HepG2 (cell line): ENCODE data around the gene CNTROB. TPM values are rescaled to one million over a fixed set of nuclear protein-coding genes. Genes with fewer than 3 reads are reported as not detected.

ENCODE experiments used
- ATAC-seq: fragments of 200-7000 bp; cut with Tn5 transposase; 3 replicates; pipeline ENCODE4 v1.9.1; 2020; ENCODE audit warnings: mild to moderate bottlenecking, moderate library complexity
- BruUV-seq: library from RNA; stranded (reverse); fragments of 400-500 nt; replicated peaks from 2 replicates; lab custom pipeline; 2021; lab: Mats Ljungman, UMichigan
- CTCF ChIA-PET: fragments of 300-600 bp; formaldehyde crosslinking; extraction: SDS; loops from one replicate; lab custom pipeline; 2021; ENCODE audit warnings: low total read pairs, inconsistent platforms, low intra/inter-chr PET ratio; lab: Yijun Ruan, JAX
- POLR2A ChIA-PET: fragments of 350-600 bp; sonication (Branson Sonifier 250); formaldehyde crosslinking; loops from one replicate; lab custom pipeline; 2020; ENCODE audit warnings: antibody characterized with exemption, inconsistent platforms; lab: Yijun Ruan, JAX
- DNase-seq: peaks from one replicate; pipeline ENCODE4 v3.0.0-alpha.2; 2015; ENCODE audit warnings: low spot score
- FAIRE-seq: peaks from 3 replicates; lab custom pipeline; 2011; peaks lifted over from hg19 to GRCh38; lab: Jason Lieb, UNC
- H2AFZ ChIP-seq: one replicate; pipeline ENCODE4 v1.6.1; 2011; ENCODE audit warnings: low read length, inconsistent platforms
- H3K27ac ChIP-seq: fragments of 300-600 bp; 3 replicates; pipeline ENCODE4 v1.8.0; 2011; ENCODE audit warnings: mixed run types, mild to moderate bottlenecking, mixed read lengths, low read length, inconsistent platforms; ENCODE audit not compliant: insufficient read depth; ENCODE audit errors: extremely low read length
- H3K27me3 ChIP-seq, 2 experiments: fragments of 200-600 bp in 1 of 2; 2 replicates in 1 of 2; 3 replicates in 1 of 2; pipeline versions ENCODE4 v1.6.0 to v1.8.0; 2011; ENCODE audit warnings: low read length in 2 of 2, mild to moderate bottlenecking in 2 of 2, moderate library complexity in 2 of 2, inconsistent platforms in 1 of 2; ENCODE audit not compliant: insufficient read depth in 2 of 2, control insufficient read depth in 1 of 2
- H3K36me3 ChIP-seq, 2 experiments: fragments of 200-600 bp in 1 of 2; replicated peaks in 1 of 2; 2 replicates in 1 of 2; 3 replicates in 1 of 2; pipeline versions ENCODE4 v1.5.1 to v1.8.0; 2011; ENCODE audit warnings: low read length in 2 of 2, inconsistent platforms in 1 of 2; ENCODE audit not compliant: insufficient read depth in 2 of 2, control insufficient read depth in 1 of 2
- H3K4me1 ChIP-seq: 2 replicates; pipeline ENCODE4 v1.5.1; 2012; ENCODE audit warnings: low read length, inconsistent platforms; ENCODE audit not compliant: insufficient read depth
- H3K4me2 ChIP-seq: 2 replicates; pipeline ENCODE4 v1.6.0; 2011; ENCODE audit warnings: low read depth, low read length, inconsistent platforms
- H3K4me3 ChIP-seq, 3 experiments: fragments of 200-600 bp in 1 of 3; sonication (generic), shearing (Covaris generic) in 1 of 3; replicated peaks in 1 of 3; 2 replicates each; pipeline ENCODE4 v1.5.1; 2011 to 2016; ENCODE audit warnings: low read length in 3 of 3, inconsistent platforms in 2 of 3, low read depth in 2 of 3, mild to moderate bottlenecking in 2 of 3, control low read depth in 1 of 3, mixed read lengths in 1 of 3; ENCODE audit not compliant: insufficient read depth in 1 of 3
- H3K79me2 ChIP-seq: one replicate; pipeline ENCODE4 v1.6.1; 2011; ENCODE audit warnings: low read length, inconsistent platforms; ENCODE audit not compliant: insufficient read depth
- H3K9ac ChIP-seq: 2 replicates; pipeline ENCODE4 v1.6.0; 2011; ENCODE audit warnings: mild to moderate bottlenecking, low read depth, low read length, inconsistent platforms; ENCODE audit not compliant: insufficient read depth
- H3K9me3 ChIP-seq: 2 replicates; pipeline ENCODE4 v1.5.1; 2012; ENCODE audit warnings: mild to moderate bottlenecking, low read length
- H4K20me1 ChIP-seq: 2 replicates; pipeline ENCODE4 v1.6.0; 2011; ENCODE audit warnings: inconsistent platforms, mild to moderate bottlenecking, low read length, moderate library complexity; ENCODE audit not compliant: insufficient read depth
- ASH2L ChIP-seq: fragments of 300-600, 200-600 bp; sonication (generic); IDR thresholded peaks from 2 replicates; pipeline ENCODE4 v1.7.0; 2017; ENCODE audit warnings: low read depth, mild to moderate bottlenecking, moderate library complexity, mixed read lengths, low read length; ENCODE audit not compliant: insufficient read length
- ELF1 ChIP-seq: sonication (generic); formaldehyde crosslinking; IDR thresholded peaks from 2 replicates; pipeline ENCODE4 v1.4.0; 2020; ENCODE audit warnings: missing genetic modification reagents
- KDM5A ChIP-seq: fragments of 200-600 bp; sonication (generic); IDR thresholded peaks from 2 replicates; pipeline ENCODE4 v1.7.0; 2018; ENCODE audit warnings: antibody characterized with exemption, mild to moderate bottlenecking, low read length, borderline replicate concordance
- POGZ ChIP-seq: sonication (generic); formaldehyde crosslinking; IDR thresholded peaks from 2 replicates; pipeline ENCODE4 v1.4.0; 2020; ENCODE audit warnings: mild to moderate bottlenecking, missing genetic modification reagents
- SKI ChIP-seq: fragments of 450-650 bp; IDR thresholded peaks from one replicate; pipeline ENCODE4 v1.6.1; 2018; ENCODE audit warnings: mild to moderate bottlenecking; ENCODE audit not compliant: partially characterized antibody
- SMARCC2 ChIP-seq: fragments of 450-650 bp; IDR thresholded peaks from 2 replicates; pipeline ENCODE4 v1.6.1; 2017; ENCODE audit warnings: antibody characterized with exemption, mild to moderate bottlenecking
- SRY ChIP-seq: sonication (generic); formaldehyde crosslinking; IDR thresholded peaks from 2 replicates; pipeline ENCODE4 v1.8.0; 2022; ENCODE audit warnings: mild to moderate bottlenecking, missing genetic modification reagents
- YEATS2 ChIP-seq: sonication (generic); formaldehyde crosslinking; IDR thresholded peaks from 2 replicates; pipeline ENCODE4 v1.4.0; 2020; ENCODE audit warnings: missing genetic modification reagents, borderline replicate concordance
- ZBTB14 ChIP-seq: sonication (generic); formaldehyde crosslinking; IDR thresholded peaks from 2 replicates; pipeline ENCODE4 v1.4.0; 2020; ENCODE audit warnings: missing genetic modification reagents
- ZC3H13 ChIP-seq: sonication (generic); formaldehyde crosslinking; IDR thresholded peaks from 2 replicates; pipeline ENCODE4 v1.8.1; 2023; ENCODE audit warnings: mild to moderate bottlenecking, missing genetic modification reagents, moderate library complexity
- ZMYM3 ChIP-seq: sonication (generic); formaldehyde crosslinking; IDR thresholded peaks from 2 replicates; pipeline ENCODE4 v1.5.1; 2020; ENCODE audit warnings: mild to moderate bottlenecking, missing genetic modification reagents
- ZNF205 ChIP-seq: IDR thresholded peaks from 2 replicates; pipeline ENCODE4 v1.6.1; 2018; ENCODE audit warnings: missing biosample characterization, missing genetic modification reagents
- ZNF589 ChIP-seq: sonication (generic); formaldehyde crosslinking; conservative IDR thresholded peaks from 2 replicates; pipeline ENCODE4 v1.8.0; 2022; ENCODE audit warnings: mild to moderate bottlenecking, moderate library complexity, missing genetic modification reagents
- ZSCAN12 ChIP-seq: sonication (generic); formaldehyde crosslinking; IDR thresholded peaks from 2 replicates; pipeline ENCODE4 v1.9.0; 2021; ENCODE audit warnings: mild to moderate bottlenecking, missing genetic modification reagents
- WGBS: methylation state at CpG from one replicate; pipeline ENCODE4 v1.1.6; 2017; ENCODE audit warnings: low lambda C conversion rate; 5-methylcytosine and 5-hydroxymethylcytosine counted together
- in situ Hi-C: cut with HindIII; loops from 2 replicates; pipeline ENCODE4 v1.10.0; 2017; ENCODE audit warnings: low pct_unique_long_range_greater_than_20kb; ENCODE audit not compliant: extremely low pct_ligation_motif_present
- intact Hi-C: fragments of 100-400 bp; cut with micrococcal nuclease; formaldehyde crosslinking; loops from one replicate; pipeline ENCODE4 v1.10.0; 2022; ENCODE audit not compliant: unreplicated experiment
- polyA plus RNA-seq, 8 experiments: library from polyadenylated mRNA; depleted of rRNA in 3 of 8; stranded (reverse) in 7 of 8; unstranded in 1 of 8; fragments of >200 nt; fragmentation: Illumina TruSeq in 4 of 8; extraction: Trizol in 4 of 8; gene quantifications; 2 replicates each; pipeline versions ENCODE4 v1.2.1 to v1.2.3, GENCODE V29; 2011 to 2016; ENCODE audit warnings: low read depth in 4 of 8, missing spikeins in 1 of 8, mixed read lengths in 1 of 8; ENCODE audit not compliant: insufficient read depth in 1 of 8
- total RNA-seq, 5 experiments: library from RNA; depleted of rRNA; stranded (reverse); fragments of >200 nt; fragmentation: Illumina TruSeq; extraction: Trizol; gene quantifications; 2 replicates each; pipeline ENCODE4 v1.2.3, GENCODE V29; 2016; ENCODE audit warnings: low read depth in 1 of 5
- TF ChIP-seq, protein P1 (sequence below): sonication (generic); formaldehyde crosslinking; IDR thresholded peaks from 2 replicates; pipeline ENCODE4 v1.8.1; 2022; ENCODE audit warnings: mild to moderate bottlenecking, missing genetic modification reagents
- TF ChIP-seq, protein P2 (sequence below): sonication (generic); formaldehyde crosslinking; IDR thresholded peaks from 2 replicates; pipeline ENCODE4 v1.4.0; 2020; ENCODE audit warnings: missing genetic modification reagents

The CNTROB gene
- total and polyA plus RNA-seq, 2 of the 13 experiments (the other 11 are each of a cell fraction or from before 2014, with no cell fraction given): 21.2 to 24.1 TPM

GRCh38 chr17:7988750-7989178 lies 56.8 kb downstream of the CNTROB start (continued):
- TF ChIP-seq YEATS2 (CRISPR knock-in tag) (no peak), ELF1 (CRISPR knock-in tag) (no peak), SRY (CRISPR knock-in tag) (no peak), ASH2L (no peak)
- TF ChIP-seq, protein P1, sequence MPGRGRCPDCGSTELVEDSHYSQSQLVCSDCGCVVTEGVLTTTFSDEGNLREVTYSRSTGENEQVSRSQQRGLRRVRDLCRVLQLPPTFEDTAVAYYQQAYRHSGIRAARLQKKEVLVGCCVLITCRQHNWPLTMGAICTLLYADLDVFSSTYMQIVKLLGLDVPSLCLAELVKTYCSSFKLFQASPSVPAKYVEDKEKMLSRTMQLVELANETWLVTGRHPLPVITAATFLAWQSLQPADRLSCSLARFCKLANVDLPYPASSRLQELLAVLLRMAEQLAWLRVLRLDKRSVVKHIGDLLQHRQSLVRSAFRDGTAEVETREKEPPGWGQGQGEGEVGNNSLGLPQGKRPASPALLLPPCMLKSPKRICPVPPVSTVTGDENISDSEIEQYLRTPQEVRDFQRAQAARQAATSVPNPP: no peak

DNA sequence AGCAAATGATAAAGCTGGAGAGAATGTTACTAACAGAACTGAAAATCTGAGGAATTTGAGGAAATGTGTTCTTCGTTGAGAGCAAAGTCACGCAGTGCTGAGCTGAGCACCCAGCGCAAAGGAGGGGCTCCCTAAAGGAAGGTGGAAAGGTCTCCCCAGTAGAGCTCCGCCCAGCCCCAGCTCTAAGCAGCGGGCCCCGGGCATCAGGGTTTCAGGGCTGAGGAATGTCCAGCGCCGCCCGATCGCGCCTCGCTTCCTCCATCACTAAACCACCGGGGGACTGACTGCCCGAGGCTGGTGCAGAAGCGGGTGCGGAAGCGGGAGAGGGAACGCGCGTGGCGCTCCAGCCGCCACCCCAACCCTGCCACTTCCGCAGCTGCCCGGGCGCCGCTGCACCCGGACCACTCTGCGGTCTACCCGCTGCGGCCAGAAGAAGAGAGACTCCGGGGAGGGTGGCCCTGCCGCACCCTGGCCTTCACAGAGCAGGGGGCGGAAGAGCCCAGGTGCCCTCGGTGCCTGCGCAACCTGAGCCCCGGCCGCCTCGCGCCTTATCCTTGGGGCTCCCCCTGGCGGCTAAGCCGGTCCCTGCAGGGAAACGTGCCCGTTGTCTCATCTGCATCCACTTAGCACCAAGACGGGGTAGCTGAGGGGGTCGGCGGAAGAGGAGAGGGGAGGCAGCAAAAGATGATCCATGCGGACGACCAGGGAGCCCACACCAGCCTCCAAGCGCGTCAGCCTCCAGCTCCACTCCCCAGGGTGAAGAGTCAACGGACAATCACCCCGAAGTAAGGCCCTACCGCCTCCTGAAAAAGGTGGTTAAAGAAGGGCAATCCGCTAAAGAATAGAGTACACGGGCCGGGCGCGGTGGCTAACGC lies 58.0 kb downstream of the CNTROB start:
- Histone ChIP-seq H3K9me3 (no peaks in the 10 kb centered on the region), H3K4me3 (peak overlapping the region; percentile 20 to 71 (median 57)), H3K79me2 (no peaks in the 10 kb centered on the region), H3K4me2 (peak overlapping the region; percentile 76), H3K4me1 (peaks cover 11% of the 10 kb centered on the region), H3K27ac (no peak overlapping the region), H3K9ac (peak overlapping the region; percentile 31; the same call in 1 of the 2 replicates), H3K27me3 (peaks cover 3 to 29% of the 10 kb centered on the region in 2 experiments), H2AFZ (no peak overlapping the region), H3K36me3 (no peaks in the 10 kb centered on the region), H4K20me1 (no peaks in the 10 kb centered on the region)
- CTCF ChIA-PET: interaction anchor here (1.2 to 4.5 kb wide), 7 partner anchors 19 to 246 kb away, joined by 3 to 70 read pairs (median 15); partner anchors contain the start of gene RNF227
- FAIRE-seq (no peak), ATAC-seq (peak; percentile 88), DNase-seq (peak; percentile 44)
- 12% methylated on average over 24 of the region's 59 CpGs for WGBS
- in situ Hi-C loops (loop anchor here (5.0 kb wide), 1 partner anchor 78 kb away; no protein-coding TSS in a partner anchor), intact Hi-C loops (loop anchor here (1.0 to 5.0 kb wide), 4 partner anchors 58 to 248 kb away; partner anchors contain the start of genes CNTROB and TRAPPC1)
- POLR2A ChIA-PET: interaction anchor here (1.5 kb wide), 1 partner anchor 133 kb away, joined by 4 read pairs; the partner anchor contains the start of gene NAA38
- no TSS peak for BruUV-seq
- no peak for TF ChIP-seq ZSCAN12
- TF ChIP-seq POGZ (CRISPR knock-in tag): peak; percentile 29; the same call in 1 of the 2 replicates
- TF ChIP-seq, protein P2, sequence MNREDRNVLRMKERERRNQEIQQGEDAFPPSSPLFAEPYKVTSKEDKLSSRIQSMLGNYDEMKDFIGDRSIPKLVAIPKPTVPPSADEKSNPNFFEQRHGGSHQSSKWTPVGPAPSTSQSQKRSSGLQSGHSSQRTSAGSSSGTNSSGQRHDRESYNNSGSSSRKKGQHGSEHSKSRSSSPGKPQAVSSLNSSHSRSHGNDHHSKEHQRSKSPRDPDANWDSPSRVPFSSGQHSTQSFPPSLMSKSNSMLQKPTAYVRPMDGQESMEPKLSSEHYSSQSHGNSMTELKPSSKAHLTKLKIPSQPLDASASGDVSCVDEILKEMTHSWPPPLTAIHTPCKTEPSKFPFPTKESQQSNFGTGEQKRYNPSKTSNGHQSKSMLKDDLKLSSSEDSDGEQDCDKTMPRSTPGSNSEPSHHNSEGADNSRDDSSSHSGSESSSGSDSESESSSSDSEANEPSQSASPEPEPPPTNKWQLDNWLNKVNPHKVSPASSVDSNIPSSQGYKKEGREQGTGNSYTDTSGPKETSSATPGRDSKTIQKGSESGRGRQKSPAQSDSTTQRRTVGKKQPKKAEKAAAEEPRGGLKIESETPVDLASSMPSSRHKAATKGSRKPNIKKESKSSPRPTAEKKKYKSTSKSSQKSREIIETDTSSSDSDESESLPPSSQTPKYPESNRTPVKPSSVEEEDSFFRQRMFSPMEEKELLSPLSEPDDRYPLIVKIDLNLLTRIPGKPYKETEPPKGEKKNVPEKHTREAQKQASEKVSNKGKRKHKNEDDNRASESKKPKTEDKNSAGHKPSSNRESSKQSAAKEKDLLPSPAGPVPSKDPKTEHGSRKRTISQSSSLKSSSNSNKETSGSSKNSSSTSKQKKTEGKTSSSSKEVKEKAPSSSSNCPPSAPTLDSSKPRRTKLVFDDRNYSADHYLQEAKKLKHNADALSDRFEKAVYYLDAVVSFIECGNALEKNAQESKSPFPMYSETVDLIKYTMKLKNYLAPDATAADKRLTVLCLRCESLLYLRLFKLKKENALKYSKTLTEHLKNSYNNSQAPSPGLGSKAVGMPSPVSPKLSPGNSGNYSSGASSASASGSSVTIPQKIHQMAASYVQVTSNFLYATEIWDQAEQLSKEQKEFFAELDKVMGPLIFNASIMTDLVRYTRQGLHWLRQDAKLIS (CRISPR knock-in tag): no peak
- peak; percentile 52; the same call in 1 of the 2 replicates for TF ChIP-seq ZMYM3 (CRISPR knock-in tag)
- TF ChIP-seq ZBTB14 (CRISPR knock-in tag): no peak
- TF ChIP-seq SKI: no peak
- TF ChIP-seq ZNF205 (CRISPR knock-in tag): no peak
- TF ChIP-seq SMARCC2: no peak
- no peak for TF ChIP-seq ZNF589 (CRISPR knock-in tag)
- TF ChIP-seq ZC3H13 (CRISPR knock-in tag): no peak
- TF ChIP-seq KDM5A: no peak
